Embryonic facial prominence (tissue), 1 donor: ENCODE data around the gene TMPRSS11D.

ENCODE experiments used
- DNase-seq: peaks from one replicate; pipeline ENCODE4 v3.0.0-alpha.2; 2016; ENCODE audit errors: extremely low spot score

The TMPRSS11D gene

DNA sequence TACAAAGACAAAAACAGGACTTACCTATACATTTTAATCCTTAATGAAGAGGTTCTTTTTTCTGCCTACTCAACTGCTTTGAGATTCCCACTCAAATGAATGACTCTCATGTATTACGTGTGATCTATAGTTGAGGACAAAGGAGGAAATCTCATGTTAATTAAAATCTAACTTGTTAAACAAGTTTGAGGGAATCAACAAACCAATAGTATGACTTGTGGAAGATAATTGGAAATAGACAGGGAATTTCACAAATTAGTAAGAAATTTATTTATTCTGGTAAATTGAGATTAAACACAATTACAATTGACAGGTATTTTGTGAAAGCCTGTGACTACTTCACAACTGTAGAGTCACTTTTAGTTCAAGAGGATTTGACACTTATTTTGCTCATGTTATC lies at the start of gene TMPRSS11D:
Gene TMPRSS11D, minus strand, starts transcription at position 101 of the 400 bp plus-strand sequence. Its CDS starts 69 bp downstream, at position 32.
- no peak for DNase-seq

GRCh38 chr4:67933038-67933437 lies 49.2 kb upstream of the TMPRSS11D start:
- DNase-seq, result no peak

GRCh38 chr4:67931256-67931655 lies 47.5 kb upstream of the TMPRSS11D start:
- DNase-seq, result no peak

- no peak for DNase-seq
Measured at GRCh38 chr4:67929426-67929825, 45.6 kb upstream of the TMPRSS11D start.

- DNase-seq, result no peak
Measured at GRCh38 chr4:67928546-67928945, 44.7 kb upstream of the TMPRSS11D start.

DNA sequence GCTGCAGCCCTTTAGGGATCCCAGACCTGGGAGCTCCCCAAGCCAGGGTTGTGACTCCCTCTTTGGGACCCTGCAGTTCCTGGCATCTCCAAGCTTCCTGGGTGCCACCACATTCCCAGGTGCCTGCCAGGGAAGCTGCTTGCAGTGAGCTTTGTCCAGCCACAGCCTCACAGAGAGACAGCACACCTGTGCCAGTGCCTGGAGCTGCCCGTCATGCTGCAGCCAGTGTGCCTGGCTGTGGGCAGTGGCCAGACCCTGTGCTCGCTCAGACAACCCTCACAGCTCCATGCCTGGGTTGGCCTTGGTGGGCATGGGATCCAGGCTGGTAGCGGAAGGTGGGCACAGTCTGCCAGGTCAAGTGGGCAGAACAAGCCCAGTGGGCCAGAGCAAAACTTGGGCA lies 43.4 kb upstream of the TMPRSS11D start:
- no peak for DNase-seq

DNA sequence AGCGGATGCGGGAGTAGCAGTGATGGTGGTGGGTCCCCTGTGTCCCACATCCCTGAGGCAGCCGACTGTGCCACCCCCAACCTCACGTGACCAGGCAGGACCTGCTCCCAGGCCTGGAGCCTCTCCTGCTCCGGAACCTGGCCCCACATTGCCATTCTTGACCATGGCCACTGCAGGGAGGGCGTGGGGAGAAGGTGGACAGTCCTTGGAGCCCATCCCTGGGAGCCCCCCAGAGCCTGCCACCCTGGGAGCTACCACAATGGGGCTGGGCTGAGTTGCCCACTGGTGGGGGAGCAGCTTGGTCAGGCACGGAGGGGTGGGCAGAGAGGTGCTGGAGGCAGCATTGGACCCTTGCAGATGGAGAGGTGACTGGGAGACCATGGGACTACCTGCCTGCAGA lies 42.7 kb upstream of the TMPRSS11D start:
- no peak for DNase-seq

DNA sequence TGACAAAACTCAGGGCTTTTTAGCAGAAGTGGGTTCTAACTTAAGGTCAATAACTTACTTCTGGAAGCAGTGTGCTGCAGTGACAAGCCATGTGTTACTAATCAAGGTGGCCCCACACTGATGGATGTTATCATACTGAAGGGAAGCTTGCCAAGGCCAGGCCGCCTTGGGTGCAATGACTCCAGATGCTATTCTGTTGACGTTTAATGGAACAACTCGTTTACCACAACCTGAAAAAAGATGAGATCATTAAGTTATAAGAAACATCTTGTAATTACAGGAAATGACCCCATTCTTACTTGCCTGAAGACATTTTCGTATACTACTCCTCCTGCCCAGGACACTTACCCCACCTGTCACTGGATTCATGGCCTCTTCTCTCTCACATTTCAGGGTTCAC lies 38.9 kb upstream of the TMPRSS11D start:
- DNase-seq, result no peak

GRCh38 chr4:67918428-67918827 lies 34.6 kb upstream of the TMPRSS11D start:
- no peak for DNase-seq

GRCh38 chr4:67915400-67915966 lies 31.7 kb upstream of the TMPRSS11D start:
- no peak for DNase-seq

DNA sequence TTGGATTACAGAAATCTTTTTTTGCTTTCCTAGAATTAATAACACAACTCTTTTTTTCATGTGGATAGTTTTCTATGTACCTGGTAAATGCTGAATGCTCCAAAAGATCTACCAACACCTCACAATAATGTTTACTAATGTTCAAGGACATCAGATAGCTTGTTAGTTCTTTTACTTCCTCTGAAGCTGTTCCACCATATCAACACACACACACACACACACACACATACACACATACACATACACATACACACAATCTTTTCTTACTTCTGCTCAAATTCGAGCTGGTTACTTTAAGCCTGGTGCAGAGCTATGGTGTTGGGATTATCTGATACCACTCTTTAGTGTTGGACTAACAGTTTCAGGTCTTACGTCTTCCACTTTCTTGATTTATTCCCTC lies 28.3 kb upstream of the TMPRSS11D start:
- DNase-seq, result no peak

GRCh38 chr4:67911638-67912037 lies 27.8 kb upstream of the TMPRSS11D start:
- DNase-seq, result no peak

GRCh38 chr4:67911141-67911540 lies 27.3 kb upstream of the TMPRSS11D start:
- DNase-seq, result no peak

GRCh38 chr4:67910585-67910905 lies 26.7 kb upstream of the TMPRSS11D start:
- DNase-seq, result no peak

GRCh38 chr4:67909905-67910584 lies 26.2 kb upstream of the TMPRSS11D start:
- no peak for DNase-seq

DNA sequence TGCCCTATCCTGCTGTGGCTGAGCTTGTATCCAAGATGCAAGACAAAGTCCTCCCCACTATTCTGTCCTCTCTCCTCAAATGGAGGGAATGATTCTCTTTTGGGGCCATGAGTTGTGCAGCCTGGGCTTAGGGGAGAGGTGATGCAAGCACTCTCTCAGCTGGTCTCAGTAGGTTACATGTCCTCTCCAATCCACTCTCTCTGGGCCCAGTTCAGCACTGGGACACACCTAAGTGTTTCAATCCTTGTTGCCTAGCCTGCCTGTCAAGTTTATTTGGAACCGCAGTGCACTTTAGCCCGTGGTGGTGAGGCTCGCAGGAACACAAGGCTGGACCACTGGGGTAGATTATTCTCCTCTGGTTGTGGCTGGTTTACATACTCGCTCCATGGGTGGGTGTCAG lies 23.8 kb upstream of the TMPRSS11D start:
- DNase-seq, result no peak

- no peak for DNase-seq
Measured at GRCh38 chr4:67899096-67899495, 15.3 kb upstream of the TMPRSS11D start.

DNA sequence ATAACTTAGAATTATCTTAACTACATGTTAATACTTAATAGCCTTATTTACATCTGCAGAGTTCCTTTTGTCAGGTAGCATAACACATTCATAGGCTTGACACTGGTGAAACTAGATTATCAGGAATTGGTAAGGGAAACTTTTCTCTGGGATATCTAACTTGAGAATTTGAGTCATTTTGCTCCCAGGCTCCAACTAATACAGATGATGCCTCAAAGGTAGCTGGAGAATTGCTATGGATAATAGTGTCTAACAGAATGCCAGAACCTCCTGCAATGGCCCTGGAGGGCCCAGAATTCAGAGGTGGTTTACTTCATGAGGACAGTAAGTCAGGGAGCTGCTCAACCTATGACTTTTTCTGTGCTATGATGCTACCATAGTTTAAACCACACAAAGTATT lies 13.9 kb upstream of the TMPRSS11D start:
- no peak for DNase-seq

DNA sequence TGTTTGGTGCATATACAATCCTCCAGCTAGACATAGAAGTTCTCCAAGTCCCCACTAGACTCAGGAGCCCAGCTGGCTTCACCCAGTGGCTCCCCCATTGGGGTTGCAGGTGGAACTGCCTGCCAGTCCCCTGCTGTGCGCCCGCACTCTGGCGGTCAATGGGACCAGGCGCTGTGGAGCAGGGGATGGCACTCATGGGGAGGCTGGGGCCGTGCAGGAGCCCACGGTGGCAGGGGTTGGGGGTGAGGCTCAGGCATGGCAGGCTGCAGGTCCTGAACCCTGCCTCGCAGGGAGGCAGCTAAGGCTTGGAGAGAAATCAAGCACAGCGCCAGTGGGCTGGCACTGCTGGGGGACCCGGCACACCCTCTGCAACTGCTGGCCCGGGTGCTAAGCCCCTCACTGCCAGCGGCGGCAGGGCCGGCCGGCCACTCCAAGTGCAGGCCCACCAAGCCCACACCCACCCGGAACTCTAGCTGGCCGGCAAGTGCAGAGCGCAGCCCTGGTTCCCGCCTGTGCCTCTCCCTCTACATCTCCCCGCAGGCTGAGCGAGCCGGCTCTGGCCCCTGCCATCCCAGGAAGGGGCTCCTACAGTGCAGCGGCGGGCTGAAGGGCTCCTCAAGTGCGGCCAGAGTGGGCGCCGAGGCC lies 12.7 kb upstream of the TMPRSS11D start:
- no peak for DNase-seq

DNA sequence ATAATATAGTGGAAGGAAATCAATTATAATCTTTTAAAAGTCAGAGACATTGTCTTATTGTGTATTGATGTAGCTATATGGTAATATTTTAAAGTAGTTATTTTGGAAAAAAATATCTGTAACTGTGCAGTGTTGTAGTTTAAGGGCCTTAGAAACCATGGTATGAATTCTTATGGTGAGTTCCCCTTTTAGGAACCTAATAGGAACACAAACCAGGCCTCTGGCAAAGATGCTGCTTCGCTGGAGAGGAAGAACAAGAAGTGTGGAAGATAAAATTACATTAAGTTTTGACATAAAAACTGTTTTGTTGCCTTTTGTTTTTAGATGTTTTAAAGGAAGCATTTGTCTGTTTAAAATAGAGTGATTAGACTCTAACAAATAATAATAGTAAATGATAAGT lies 10.9 kb upstream of the TMPRSS11D start:
- DNase-seq, result no peak

- no peak for DNase-seq
Measured at GRCh38 chr4:67892905-67893304, 9.1 kb upstream of the TMPRSS11D start.

- DNase-seq, result no peak
Measured at GRCh38 chr4:67892253-67892652, 8.5 kb upstream of the TMPRSS11D start.

- DNase-seq, result no peak
Measured at GRCh38 chr4:67891645-67892044, 7.8 kb upstream of the TMPRSS11D start.
